GM18867 (cell line): ENCODE measurements around the gene SNPH.
A peak's percentile ranks its signal among the peaks of the same experiment; 100 is the strongest.

Source experiments
- ATAC-seq: cut with Tn5 transposase; IDR thresholded peaks from one replicate; pipeline ENCODE4 v1.9.1; 2021; ENCODE audit warnings: mild to moderate bottlenecking, moderate library complexity; ENCODE audit not compliant: unreplicated experiment

The SNPH gene

DNA sequence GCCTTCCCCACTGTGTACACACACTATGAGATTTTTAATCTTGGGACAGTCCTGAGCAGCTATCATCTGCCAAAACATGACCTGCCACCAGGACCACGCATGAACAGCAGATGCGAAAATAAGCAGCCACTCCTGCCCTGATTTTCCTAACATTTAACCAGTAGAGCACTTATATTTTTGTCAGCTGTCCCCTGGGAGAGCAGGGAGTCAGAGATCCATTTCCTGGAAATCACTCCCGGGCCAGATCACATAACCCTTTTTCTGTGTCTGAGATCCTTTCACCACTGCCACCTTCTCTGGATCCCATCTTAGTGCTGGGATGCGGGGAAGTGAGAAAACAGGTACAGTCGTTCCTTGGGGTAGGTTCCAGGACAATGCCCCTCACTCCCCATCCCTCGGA lies 57.2 kb downstream of the SNPH start:
- no peak for ATAC-seq

GRCh38 chr20:1323830-1324597 lies 57.9 kb downstream of the SNPH start:
- no peak for ATAC-seq

DNA sequence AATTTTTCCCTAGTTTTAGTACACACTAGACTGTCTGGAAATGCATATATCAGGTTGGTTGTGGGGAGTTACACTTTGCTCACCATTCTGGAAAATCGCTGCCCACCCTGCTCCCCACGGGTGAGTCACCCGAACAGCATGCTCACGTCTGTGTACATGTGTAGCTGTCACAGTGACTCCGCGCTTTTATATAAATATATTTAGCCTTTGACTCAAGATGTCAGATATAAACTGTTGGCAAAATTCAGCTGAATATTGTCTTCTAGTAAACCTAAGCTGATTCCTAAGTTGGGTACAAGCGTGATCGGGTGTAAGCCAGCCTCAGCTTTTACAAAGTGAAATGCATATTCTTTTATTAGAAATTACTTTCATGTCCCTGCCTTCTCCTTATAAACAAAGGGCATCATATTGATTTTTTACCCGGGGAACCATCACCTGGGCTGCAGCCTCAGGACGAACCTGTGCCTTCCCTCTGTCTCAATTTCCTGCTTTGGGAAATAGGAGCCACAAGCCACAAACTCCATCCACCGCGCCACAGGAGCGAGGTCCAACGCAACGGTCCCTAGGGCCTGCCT lies 58.6 kb downstream of the SNPH start:
- no peak for ATAC-seq

DNA sequence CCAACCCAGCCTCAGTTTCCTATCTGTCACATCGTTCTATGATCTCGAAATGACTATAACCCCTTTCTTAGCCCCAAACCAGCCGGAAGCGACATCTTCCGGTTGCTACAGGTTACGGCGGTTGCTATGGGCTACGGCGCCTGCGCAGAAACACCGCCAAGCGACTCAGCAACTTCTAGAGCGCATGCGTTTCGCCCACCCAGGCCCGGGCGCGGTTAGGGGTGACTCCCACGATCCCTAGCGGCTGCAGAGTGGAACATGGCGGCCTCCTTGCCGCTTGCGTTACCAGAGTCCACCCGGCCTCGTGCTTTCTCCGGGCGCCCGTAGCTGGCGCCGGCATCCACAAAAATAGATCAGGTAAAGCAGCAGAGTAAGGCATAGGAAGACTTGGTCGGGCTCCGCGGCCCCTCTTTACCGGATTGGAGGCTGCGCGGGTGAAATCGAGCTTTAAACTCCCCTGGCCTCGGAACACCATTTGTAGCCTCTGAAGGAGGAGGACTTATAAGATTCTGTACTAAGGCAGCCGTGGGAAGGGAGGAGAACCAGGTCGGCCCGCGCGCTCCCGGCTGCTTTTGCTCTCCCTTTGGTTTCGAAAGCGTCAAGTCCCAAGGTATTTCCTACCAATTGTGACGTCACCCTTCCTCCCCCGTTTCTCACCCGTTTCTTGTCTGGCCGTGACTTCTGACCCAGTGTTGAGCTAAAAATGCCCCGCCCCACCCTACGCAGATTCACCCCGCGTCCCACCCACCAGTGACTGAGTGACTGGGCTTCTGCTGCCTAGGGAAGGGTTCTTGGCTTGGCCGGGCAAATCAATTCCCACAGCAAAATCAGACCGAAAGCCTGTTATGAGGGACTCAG lies 59.3 kb downstream of the SNPH start:
- ATAC-seq: peak; percentile 80

- ATAC-seq: no peak
Measured at GRCh38 chr20:1326031-1326930, 60.2 kb downstream of the SNPH start.

- ATAC-seq: no peak
Measured at GRCh38 chr20:1327241-1327653, 61.2 kb downstream of the SNPH start.

GRCh38 chr20:1327827-1328679 lies 62.0 kb downstream of the SNPH start:
- no peak for ATAC-seq

- ATAC-seq: no peak
Measured at GRCh38 chr20:1328680-1329330, 62.7 kb downstream of the SNPH start, which contains the start of gene SDCBP2. SDCBP2 (minus strand) TSS chr20:1329139; CDS start chr20:1320416, 8,723 bp downstream.

DNA sequence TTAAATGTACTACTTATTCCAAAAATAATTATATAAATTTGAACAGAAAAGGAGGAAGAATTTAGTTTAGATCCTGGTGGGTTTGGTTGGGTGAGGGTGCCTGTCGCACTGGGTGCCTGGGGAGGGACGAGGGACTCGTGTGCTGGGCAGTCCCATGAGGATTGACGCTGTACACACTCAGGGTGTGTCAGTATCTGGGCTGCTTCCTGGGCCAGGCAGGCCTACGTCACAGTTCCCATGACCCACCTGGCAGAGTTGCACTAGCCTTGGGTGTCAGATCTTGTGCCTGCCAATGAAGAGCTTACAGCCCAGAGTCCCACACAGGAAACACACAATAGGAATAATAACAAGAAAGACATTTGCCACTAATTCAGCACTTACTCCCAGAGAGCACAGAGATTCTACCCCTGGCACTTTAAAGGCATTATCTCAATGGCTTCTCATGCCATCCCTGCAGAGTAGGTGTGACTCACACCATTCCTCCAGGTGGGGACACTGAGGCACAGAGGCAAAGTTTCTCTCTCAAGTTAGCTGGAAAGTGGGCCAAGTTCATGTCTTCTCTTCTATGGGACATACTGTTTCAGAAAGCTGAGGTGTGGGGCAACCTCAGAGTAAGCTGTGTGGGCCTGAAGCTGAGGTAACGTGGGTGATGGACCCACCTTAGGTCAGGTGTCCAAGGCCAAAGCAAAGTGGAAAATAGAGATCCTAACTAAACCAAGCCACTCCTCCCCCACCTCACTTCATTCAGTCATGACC lies 64.2 kb downstream of the SNPH start:
- no peak for ATAC-seq

- ATAC-seq: no peak
Measured at GRCh38 chr20:1331101-1331500, 65.0 kb downstream of the SNPH start.

DNA sequence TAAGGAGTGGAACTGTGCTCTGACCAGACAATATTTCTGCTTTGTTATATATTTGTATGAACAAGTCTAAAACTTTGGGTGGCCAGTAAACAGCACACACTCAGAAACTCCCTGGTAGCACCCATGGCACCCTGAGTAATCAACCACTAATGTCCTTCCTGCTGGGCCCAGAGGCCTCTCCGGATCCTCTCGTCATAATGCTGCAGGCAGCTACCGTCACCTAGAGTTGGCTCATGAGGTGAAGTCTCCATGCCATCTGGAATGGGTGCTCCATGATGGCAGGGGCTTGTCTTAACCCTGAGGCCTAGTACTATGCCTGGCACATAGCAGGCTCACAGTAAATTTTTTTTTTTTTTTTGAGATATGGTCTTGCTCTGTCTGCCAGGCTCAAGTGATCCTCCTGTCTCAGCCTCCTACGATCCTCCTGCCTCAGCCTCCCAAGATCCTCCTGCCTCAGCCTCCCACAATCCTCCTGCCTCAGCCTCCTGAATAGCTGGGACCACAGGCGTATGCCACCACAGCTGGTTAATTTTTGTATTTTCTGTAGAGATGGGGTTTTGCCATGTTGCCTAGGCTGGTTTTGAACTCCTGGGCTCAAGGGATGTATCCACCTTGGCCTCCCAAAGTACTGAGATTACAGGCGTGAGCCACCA lies 65.8 kb downstream of the SNPH start:
- ATAC-seq: no peak

DNA sequence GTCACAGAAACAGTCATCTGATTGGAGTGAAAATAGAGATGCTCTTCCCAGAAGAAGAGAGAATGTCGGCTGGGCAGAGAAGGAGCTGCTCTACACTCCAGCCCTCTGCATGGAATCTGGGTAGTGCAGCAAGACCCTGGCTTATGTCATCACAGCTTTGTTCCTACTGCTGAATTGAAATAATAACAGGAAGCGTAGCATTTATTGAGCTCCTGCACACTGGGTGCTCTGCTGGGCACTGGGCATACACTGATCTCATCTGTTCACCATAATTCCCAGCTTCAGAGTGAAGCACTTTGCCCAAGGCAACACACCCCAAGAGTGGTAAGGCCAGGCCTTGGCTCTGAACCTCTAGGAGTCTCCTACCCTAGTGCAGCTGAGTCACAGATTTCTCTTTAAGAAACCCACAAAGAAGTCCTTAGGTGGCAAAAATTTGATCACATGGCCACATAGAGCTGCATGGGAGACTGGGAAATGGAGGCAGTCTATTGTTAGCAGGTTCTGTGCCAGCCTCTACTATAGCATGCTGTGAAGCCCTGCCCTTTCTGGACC lies 66.7 kb downstream of the SNPH start:
- ATAC-seq: no peak

- no peak for ATAC-seq
Measured at GRCh38 chr20:1333462-1334369, 67.6 kb downstream of the SNPH start.

DNA sequence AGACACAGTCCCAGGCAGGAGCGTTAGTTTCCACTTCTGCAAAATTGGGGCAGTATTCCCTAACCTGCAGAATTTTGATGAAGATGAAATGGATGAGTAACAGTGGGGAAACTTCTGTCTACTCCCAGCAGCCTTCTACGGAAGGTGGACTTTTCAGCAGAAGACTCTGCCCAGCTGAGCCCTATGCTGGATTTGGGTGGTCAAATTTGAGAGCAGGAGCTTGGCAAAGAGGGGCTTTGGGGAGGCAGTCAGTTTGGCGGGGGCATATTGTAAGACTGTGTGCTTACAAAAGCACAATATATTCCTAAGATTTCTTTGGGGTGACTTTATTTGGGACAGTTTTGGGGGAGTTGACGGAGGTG lies 68.3 kb downstream of the SNPH start:
- ATAC-seq: no peak

- ATAC-seq: no peak
Measured at GRCh38 chr20:1334761-1335160, 68.7 kb downstream of the SNPH start.

DNA sequence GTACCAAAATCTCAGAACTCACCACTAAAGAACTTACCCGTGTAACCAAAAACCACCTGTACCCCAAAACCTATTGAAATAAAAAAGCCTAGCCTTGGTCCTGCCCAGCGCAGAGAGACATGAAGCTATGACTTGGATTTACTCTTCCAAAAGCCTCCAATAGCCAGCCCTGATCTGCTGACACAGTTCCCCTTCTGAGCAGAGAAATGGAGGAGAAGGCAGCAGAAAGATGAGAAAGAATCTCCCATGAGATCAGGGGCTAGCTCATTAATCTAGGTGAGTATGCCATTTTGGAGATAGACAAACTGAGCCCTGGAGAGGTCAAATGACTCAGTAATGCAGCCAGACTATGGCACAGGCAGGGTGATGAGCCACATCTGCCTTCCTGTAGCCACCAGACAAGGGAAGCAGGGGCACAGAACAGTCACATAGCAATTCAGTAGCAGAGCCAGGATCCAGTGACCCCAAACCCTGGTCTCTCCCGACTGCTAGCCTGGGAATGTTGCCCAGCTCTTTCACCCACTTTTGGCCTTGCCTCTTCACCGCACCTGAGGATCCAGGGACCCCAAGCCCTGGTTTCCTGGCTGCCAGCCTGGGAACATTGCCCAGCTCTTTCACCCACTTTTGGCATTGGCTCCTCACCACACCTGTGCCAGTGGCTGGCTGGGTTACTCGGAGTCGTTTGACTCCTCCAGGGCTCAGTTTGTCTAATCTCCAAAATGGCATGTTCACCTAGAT lies 70.0 kb downstream of the SNPH start:
- no peak for ATAC-seq
